ENCODE results near the gene TBPL1. TPM values are rescaled to one million over a fixed set of nuclear protein-coding genes. Genes with fewer than 3 reads are reported as not detected.
A peak's percentile ranks its signal among the peaks of the same experiment; 100 is the strongest.
"Not testable (repeated sequence)": the region's sequence is repeated elsewhere in the genome, so short reads cannot be mapped to it uniquely, and the experiment has no call there.

The TBPL1 gene
- polyA plus RNA-seq, 3 donors from 2014 or later, result 62.5 to 77.7 (median 67.1) TPM

GRCh38 chr6:133972388-133972787, 19.4 kb downstream of the TBPL1 start:
- Mint-ChIP-seq H3K27me3 (ENCODE audit: low read depth in 3 of 3) (no peaks in the 10 kb centered on the region), H3K4me3 (no peak overlapping the region), H3K27ac (no peak overlapping the region), H3K36me3 (no peaks in the 10 kb centered on the region), H3K9me3 (no peaks in the 10 kb centered on the region), H3K4me1 (peaks cover 45 to 68% of the 10 kb centered on the region in 2 donors)
- DNase-seq, result no peak

GRCh38 chr6:133973109-133973971, 20.3 kb downstream of the TBPL1 start:
- H3K36me3 Mint-ChIP-seq, result no peaks in the 10 kb centered on the region
- H3K4me3 Mint-ChIP-seq, result no peak overlapping the region
- DNase-seq, result peak in 1 of 3 donors; percentile 38
- H3K27me3 Mint-ChIP-seq (ENCODE audit: low read depth in 3 of 3), result no peaks in the 10 kb centered on the region
- no peaks in the 10 kb centered on the region for H3K9me3 Mint-ChIP-seq
- H3K27ac Mint-ChIP-seq, result peak overlapping the region in 3 of 6 donors; percentile 32 to 60 (median 51)
- peaks cover 53 to 71% of the 10 kb centered on the region in 2 donors for H3K4me1 Mint-ChIP-seq

GRCh38 chr6:133977983-133978895, 25.2 kb downstream of the TBPL1 start:
- Mint-ChIP-seq H3K9me3 (no peaks in the 10 kb centered on the region), H3K27ac (peak overlapping the region in 4 of 6 donors; percentile 8 to 59 (median 17)), H3K27me3 (ENCODE audit: low read depth in 3 of 3) (peaks cover 0 to under 1% (median 0%) of the 10 kb centered on the region in 3 donors), H3K36me3 (peaks cover 0 to 11% (median 9%) of the 10 kb centered on the region in 3 donors), H3K4me1 (peaks cover 41 to 63% of the 10 kb centered on the region in 2 donors), H3K4me3 (no peak overlapping the region)
- DNase-seq, result no peak

- no peak overlapping the region for H3K4me3 Mint-ChIP-seq
- peaks cover 0 to 1% (median 0%) of the 10 kb centered on the region in 3 donors for H3K27me3 Mint-ChIP-seq (ENCODE audit: low read depth in 3 of 3)
- peaks cover 0 to 11% (median 9%) of the 10 kb centered on the region in 3 donors for H3K36me3 Mint-ChIP-seq
- H3K4me1 Mint-ChIP-seq, result peaks cover 43 to 63% of the 10 kb centered on the region in 2 donors
- no peaks in the 10 kb centered on the region for H3K9me3 Mint-ChIP-seq
- DNase-seq, result no peak
- H3K27ac Mint-ChIP-seq, result peak overlapping the region in 3 of 6 donors; percentile 15 to 19 (median 17)
Measured at GRCh38 chr6:133978896-133979240, 25.8 kb downstream of the TBPL1 start.

GRCh38 chr6:133979269-133979963, 26.4 kb downstream of the TBPL1 start:
- H3K36me3 Mint-ChIP-seq, result peaks cover 0 to 11% (median 9%) of the 10 kb centered on the region in 3 donors
- DNase-seq; H3K4me3 Mint-ChIP-seq; H3K9me3 Mint-ChIP-seq; H3K27me3 Mint-ChIP-seq (ENCODE audit: low read depth in 3 of 3): not testable (repeated sequence)
- peaks cover 46 to 66% of the 10 kb centered on the region in 2 donors for H3K4me1 Mint-ChIP-seq
- peak overlapping the region in 4 of 6 donors; percentile 5 to 22 (median 18) for H3K27ac Mint-ChIP-seq

- no peak for DNase-seq
- H3K4me1 Mint-ChIP-seq, result peaks cover 48 to 61% of the 10 kb centered on the region in 2 donors
- peaks cover 0 to 13% (median 11%) of the 10 kb centered on the region in 3 donors for H3K36me3 Mint-ChIP-seq
- no peak overlapping the region for H3K4me3 Mint-ChIP-seq
- H3K27ac Mint-ChIP-seq, result no peak overlapping the region
- H3K27me3 Mint-ChIP-seq (ENCODE audit: low read depth in 3 of 3), result peaks cover 0 to 1% (median 0%) of the 10 kb centered on the region in 3 donors
- H3K9me3 Mint-ChIP-seq, result no peaks in the 10 kb centered on the region
Measured at GRCh38 chr6:133980168-133980567, 27.1 kb downstream of the TBPL1 start.

- peaks cover 0 to 1% (median 0%) of the 10 kb centered on the region in 3 donors for H3K27me3 Mint-ChIP-seq (ENCODE audit: low read depth in 3 of 3)
- peak overlapping the region; percentile 2 to 65 (median 61) for H3K4me3 Mint-ChIP-seq
- H3K36me3 Mint-ChIP-seq, result peaks cover 4 to 33% (median 17%) of the 10 kb centered on the region in 3 donors
- peak; percentile 19 to 43 (median 36) for DNase-seq
- H3K27ac Mint-ChIP-seq, result peak overlapping the region; percentile 3 to 85 (median 32)
- peaks cover 45 to 56% of the 10 kb centered on the region in 2 donors for H3K4me1 Mint-ChIP-seq
- H3K9me3 Mint-ChIP-seq, result no peaks in the 10 kb centered on the region
Measured at GRCh38 chr6:133983099-133983939, 30.3 kb downstream of the TBPL1 start.

- DNase-seq, result no peak
- H3K27ac Mint-ChIP-seq, result peak overlapping the region; percentile 15 to 83 (median 48)
- peak overlapping the region in 1 of 5 donors; percentile 11 for H3K4me3 Mint-ChIP-seq
- H3K27me3 Mint-ChIP-seq (ENCODE audit: low read depth in 3 of 3), result peaks cover 0 to 1% (median 0%) of the 10 kb centered on the region in 3 donors
- H3K9me3 Mint-ChIP-seq, result no peaks in the 10 kb centered on the region
- peaks cover 36 to 44% of the 10 kb centered on the region in 2 donors for H3K4me1 Mint-ChIP-seq
- peaks cover 4 to 37% (median 17%) of the 10 kb centered on the region in 3 donors for H3K36me3 Mint-ChIP-seq
Measured at GRCh38 chr6:133985970-133986369, 32.9 kb downstream of the TBPL1 start.

GRCh38 chr6:133986942-133987341, 33.9 kb downstream of the TBPL1 start:
- no peak overlapping the region for H3K27ac Mint-ChIP-seq

GRCh38 chr6:133989525-133989924, 36.5 kb downstream of the TBPL1 start:
- H3K27ac Mint-ChIP-seq, result peak overlapping the region in 1 of 6 donors; percentile 10
- peaks cover 15% of the 10 kb centered on the region in 2 donors for H3K4me1 Mint-ChIP-seq
- no peak for DNase-seq
- no peaks in the 10 kb centered on the region for H3K9me3 Mint-ChIP-seq
- H3K4me3 Mint-ChIP-seq, result no peak overlapping the region
- H3K27me3 Mint-ChIP-seq (ENCODE audit: low read depth in 3 of 3), result no peaks in the 10 kb centered on the region
- peaks cover 4 to 27% (median 5%) of the 10 kb centered on the region in 3 donors for H3K36me3 Mint-ChIP-seq

More at GRCh38 chr6:133986942-133987341, 33.9 kb downstream of the TBPL1 start:
- DNase-seq, result no peak
- Mint-ChIP-seq H3K4me1 (peaks cover 36 to 37% of the 10 kb centered on the region in 2 donors), H3K4me3 (no peak overlapping the region), H3K9me3 (no peaks in the 10 kb centered on the region), H3K27me3 (ENCODE audit: low read depth in 3 of 3) (peaks cover 0 to 1% (median 0%) of the 10 kb centered on the region in 3 donors), H3K36me3 (peaks cover 4 to 32% (median 11%) of the 10 kb centered on the region in 3 donors)

- H3K4me3 Mint-ChIP-seq, result no peak overlapping the region
- H3K27me3 Mint-ChIP-seq (ENCODE audit: low read depth in 3 of 3), result no peaks in the 10 kb centered on the region
- H3K4me1 Mint-ChIP-seq, result peaks cover 13 to 15% of the 10 kb centered on the region in 2 donors
- no peak overlapping the region for H3K27ac Mint-ChIP-seq
- peaks cover 4 to 24% (median 5%) of the 10 kb centered on the region in 3 donors for H3K36me3 Mint-ChIP-seq
- DNase-seq, result no peak
- H3K9me3 Mint-ChIP-seq, result no peaks in the 10 kb centered on the region
Measured at GRCh38 chr6:133990321-133990720, 37.3 kb downstream of the TBPL1 start.

GRCh38 chr6:133991096-133991593, 38.1 kb downstream of the TBPL1 start:
- peaks cover 0 to 17% (median 0%) of the 10 kb centered on the region in 3 donors for H3K36me3 Mint-ChIP-seq
- H3K9me3 Mint-ChIP-seq, result no peaks in the 10 kb centered on the region
- H3K27me3 Mint-ChIP-seq (ENCODE audit: low read depth in 3 of 3), result no peaks in the 10 kb centered on the region
- no peak overlapping the region for H3K4me3 Mint-ChIP-seq
- peaks cover 4 to 7% of the 10 kb centered on the region in 2 donors for H3K4me1 Mint-ChIP-seq
- DNase-seq, result no peak
- no peak overlapping the region for H3K27ac Mint-ChIP-seq
